ENCODE measurements around the gene ABHD15. TPM values are rescaled to one million over a fixed set of nuclear protein-coding genes. Genes with fewer than 3 reads are reported as not detected.

Gene ABHD15
- total RNA-seq, 1 experiment from 2014 or later = 8.2 TPM

DNA sequence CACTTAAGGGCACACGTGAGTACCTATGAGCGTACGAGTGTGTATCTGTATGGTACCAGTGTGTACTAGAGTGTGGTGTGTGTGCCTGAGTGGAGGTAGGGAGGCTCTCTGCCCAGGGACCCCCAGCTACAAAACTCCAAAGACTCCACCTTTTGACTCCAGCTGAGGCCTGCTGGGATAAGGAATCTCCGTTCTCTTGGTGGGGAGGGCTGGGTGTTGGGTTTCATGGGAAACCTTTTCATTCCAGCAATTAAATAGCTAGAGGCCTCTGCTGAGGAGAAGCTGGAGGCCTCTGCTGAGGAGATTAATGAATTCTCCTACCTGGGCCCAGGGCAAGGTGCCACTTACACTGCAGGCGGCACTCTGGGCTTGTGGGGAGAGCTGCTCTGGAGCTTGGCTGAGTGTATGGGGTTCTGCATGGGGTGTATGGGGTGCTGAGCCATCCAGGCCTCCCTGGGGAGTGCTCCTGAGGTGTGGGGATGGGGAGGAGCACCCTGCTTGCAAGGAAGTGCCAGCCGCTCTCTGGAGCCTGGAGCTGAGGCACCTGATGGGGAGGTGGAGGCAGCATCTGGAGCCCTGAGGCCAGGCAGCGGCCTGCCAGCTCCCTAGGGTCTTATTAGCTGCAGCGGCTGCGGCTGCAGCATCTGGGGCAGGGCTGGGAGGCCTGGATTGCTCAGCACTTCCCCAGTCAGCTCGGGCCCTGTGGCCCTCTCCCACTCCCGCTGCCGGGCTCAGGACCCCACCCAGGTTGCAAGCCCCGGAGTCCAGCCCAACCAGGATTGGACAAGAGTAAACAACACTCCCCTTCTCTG, 30.7 kb upstream of the ABHD15 start:
- Histone ChIP-seq H2AFZ (ENCODE audit: low read depth, low read length, poor library complexity, severe bottlenecking) (no peak overlapping the region), H3K9me3 (ENCODE audit: control insufficient read depth in 1 of 2, insufficient read depth in 1 of 2, low read depth in 1 of 2, low read length in 2 of 2) (no peaks in the 10 kb centered on the region), H3K4me2 (ENCODE audit: low read length) (no peak overlapping the region), H3K4me3 (replicated peaks in 1 of 2; ENCODE audit: low read depth in 1 of 2, low read length in 2 of 2) (no peak overlapping the region), H4K20me1 (ENCODE audit: insufficient read depth) (no peaks in the 10 kb centered on the region), H3K4me1 (ENCODE audit: control insufficient read depth in 1 of 2, insufficient read depth in 2 of 2, low read length in 2 of 2) (peaks cover 12 to 27% of the 10 kb centered on the region in 2 experiments), H3K9me2 (ENCODE audit: insufficient read depth) (no peaks in the 10 kb centered on the region), H3K36me3 (ENCODE audit: control insufficient read depth in 1 of 2, insufficient read depth in 2 of 2, low read length in 2 of 2) (no peaks in the 10 kb centered on the region), H3K27me3 (ENCODE audit: insufficient read depth, low read length) (no peaks in the 10 kb centered on the region), H3K27ac (ENCODE audit: low read depth, low read length) (no peak overlapping the region), H3K9ac (ENCODE audit: low read length) (no peak overlapping the region), H3K79me2 (ENCODE audit: insufficient read depth, low read length) (peaks cover 56% of the 10 kb centered on the region)
- ChIA-PET RAD21 (ENCODE audit: low non-redundant PET in 1 of 2, low total read pairs in 2 of 2, uncharacterized antibody in 2 of 2, unreplicated experiment in 2 of 2) (no interaction called here), POLR2A (no interaction called here), CTCF (interaction anchor here (2.1 kb wide), 1 partner anchor 20 kb away, joined by 11 read pairs; no protein-coding TSS in a partner anchor)
- BruUV-seq (replicated peaks) = no TSS peak
- TF ChIP-seq POLR2A (IDR thresholded peaks at IDR 0.05; ENCODE audit: borderline replicate concordance, extremely low read depth, insufficient read depth, insufficient read length) (no peak), ZNF274 (IDR thresholded peaks at IDR 0.05; ENCODE audit: low read depth, low read length) (no peak), ZFX (IDR thresholded peaks at IDR 0.05) (no peak), YY1 (IDR thresholded peaks at IDR 0.05; ENCODE audit: extremely low read depth, insufficient replicate concordance, low read depth, low read length) (no peak), JUND (IDR thresholded peaks at IDR 0.05) (no peak), CEBPB (IDR thresholded peaks at IDR 0.05; ENCODE audit: low read depth) (no peak), EZH2phosphoT487 (IDR thresholded peaks at IDR 0.05; ENCODE audit: borderline replicate concordance) (no peak), ELF1 (IDR thresholded peaks at IDR 0.05; ENCODE audit: borderline replicate concordance, low read depth) (no peak), EGR1 (IDR thresholded peaks at IDR 0.05; ENCODE audit: low read depth) (no peak), SRF (IDR thresholded peaks at IDR 0.05; ENCODE audit: low read depth) (no peak), CBX3 (IDR thresholded peaks at IDR 0.05; ENCODE audit: low read depth) (no peak), EZH2 (IDR thresholded peaks at IDR 0.05) (no peak), FOSL1 (IDR thresholded peaks at IDR 0.05; ENCODE audit: low read depth) (no peak), RAD21 (IDR thresholded peaks at IDR 0.05; ENCODE audit: low read depth) (no peak)
- TF ChIP-seq, protein P1, sequence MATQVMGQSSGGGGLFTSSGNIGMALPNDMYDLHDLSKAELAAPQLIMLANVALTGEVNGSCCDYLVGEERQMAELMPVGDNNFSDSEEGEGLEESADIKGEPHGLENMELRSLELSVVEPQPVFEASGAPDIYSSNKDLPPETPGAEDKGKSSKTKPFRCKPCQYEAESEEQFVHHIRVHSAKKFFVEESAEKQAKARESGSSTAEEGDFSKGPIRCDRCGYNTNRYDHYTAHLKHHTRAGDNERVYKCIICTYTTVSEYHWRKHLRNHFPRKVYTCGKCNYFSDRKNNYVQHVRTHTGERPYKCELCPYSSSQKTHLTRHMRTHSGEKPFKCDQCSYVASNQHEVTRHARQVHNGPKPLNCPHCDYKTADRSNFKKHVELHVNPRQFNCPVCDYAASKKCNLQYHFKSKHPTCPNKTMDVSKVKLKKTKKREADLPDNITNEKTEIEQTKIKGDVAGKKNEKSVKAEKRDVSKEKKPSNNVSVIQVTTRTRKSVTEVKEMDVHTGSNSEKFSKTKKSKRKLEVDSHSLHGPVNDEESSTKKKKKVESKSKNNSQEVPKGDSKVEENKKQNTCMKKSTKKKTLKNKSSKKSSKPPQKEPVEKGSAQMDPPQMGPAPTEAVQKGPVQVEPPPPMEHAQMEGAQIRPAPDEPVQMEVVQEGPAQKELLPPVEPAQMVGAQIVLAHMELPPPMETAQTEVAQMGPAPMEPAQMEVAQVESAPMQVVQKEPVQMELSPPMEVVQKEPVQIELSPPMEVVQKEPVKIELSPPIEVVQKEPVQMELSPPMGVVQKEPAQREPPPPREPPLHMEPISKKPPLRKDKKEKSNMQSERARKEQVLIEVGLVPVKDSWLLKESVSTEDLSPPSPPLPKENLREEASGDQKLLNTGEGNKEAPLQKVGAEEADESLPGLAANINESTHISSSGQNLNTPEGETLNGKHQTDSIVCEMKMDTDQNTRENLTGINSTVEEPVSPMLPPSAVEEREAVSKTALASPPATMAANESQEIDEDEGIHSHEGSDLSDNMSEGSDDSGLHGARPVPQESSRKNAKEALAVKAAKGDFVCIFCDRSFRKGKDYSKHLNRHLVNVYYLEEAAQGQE (IDR thresholded peaks at IDR 0.05; ENCODE audit: low read depth) = no peak
- TF ChIP-seq, protein P2, sequence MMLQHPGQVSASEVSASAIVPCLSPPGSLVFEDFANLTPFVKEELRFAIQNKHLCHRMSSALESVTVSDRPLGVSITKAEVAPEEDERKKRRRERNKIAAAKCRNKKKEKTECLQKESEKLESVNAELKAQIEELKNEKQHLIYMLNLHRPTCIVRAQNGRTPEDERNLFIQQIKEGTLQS (IDR thresholded peaks at IDR 0.05) = no peak
- TF ChIP-seq, protein P3, sequence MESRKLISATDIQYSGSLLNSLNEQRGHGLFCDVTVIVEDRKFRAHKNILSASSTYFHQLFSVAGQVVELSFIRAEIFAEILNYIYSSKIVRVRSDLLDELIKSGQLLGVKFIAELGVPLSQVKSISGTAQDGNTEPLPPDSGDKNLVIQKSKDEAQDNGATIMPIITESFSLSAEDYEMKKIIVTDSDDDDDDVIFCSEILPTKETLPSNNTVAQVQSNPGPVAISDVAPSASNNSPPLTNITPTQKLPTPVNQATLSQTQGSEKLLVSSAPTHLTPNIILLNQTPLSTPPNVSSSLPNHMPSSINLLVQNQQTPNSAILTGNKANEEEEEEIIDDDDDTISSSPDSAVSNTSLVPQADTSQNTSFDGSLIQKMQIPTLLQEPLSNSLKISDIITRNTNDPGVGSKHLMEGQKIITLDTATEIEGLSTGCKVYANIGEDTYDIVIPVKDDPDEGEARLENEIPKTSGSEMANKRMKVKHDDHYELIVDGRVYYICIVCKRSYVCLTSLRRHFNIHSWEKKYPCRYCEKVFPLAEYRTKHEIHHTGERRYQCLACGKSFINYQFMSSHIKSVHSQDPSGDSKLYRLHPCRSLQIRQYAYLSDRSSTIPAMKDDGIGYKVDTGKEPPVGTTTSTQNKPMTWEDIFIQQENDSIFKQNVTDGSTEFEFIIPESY (IDR thresholded peaks at IDR 0.05; ENCODE audit: extremely low read depth, insufficient replicate concordance, low read length) = no peak
- TF ChIP-seq, protein P4, sequence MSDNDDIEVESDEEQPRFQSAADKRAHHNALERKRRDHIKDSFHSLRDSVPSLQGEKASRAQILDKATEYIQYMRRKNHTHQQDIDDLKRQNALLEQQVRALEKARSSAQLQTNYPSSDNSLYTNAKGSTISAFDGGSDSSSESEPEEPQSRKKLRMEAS (IDR thresholded peaks at IDR 0.05) = no peak
- TF ChIP-seq, protein P5, sequence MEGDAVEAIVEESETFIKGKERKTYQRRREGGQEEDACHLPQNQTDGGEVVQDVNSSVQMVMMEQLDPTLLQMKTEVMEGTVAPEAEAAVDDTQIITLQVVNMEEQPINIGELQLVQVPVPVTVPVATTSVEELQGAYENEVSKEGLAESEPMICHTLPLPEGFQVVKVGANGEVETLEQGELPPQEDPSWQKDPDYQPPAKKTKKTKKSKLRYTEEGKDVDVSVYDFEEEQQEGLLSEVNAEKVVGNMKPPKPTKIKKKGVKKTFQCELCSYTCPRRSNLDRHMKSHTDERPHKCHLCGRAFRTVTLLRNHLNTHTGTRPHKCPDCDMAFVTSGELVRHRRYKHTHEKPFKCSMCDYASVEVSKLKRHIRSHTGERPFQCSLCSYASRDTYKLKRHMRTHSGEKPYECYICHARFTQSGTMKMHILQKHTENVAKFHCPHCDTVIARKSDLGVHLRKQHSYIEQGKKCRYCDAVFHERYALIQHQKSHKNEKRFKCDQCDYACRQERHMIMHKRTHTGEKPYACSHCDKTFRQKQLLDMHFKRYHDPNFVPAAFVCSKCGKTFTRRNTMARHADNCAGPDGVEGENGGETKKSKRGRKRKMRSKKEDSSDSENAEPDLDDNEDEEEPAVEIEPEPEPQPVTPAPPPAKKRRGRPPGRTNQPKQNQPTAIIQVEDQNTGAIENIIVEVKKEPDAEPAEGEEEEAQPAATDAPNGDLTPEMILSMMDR (IDR thresholded peaks at IDR 0.05 in 2 of 3, conservative IDR thresholded peaks at IDR 0.05 in 1 of 3; ENCODE audit: borderline replicate concordance in 1 of 3, insufficient read depth in 1 of 3, low read depth in 2 of 3, low read length in 2 of 3) = no peak
- intact Hi-C loops (cut with micrococcal nuclease) = loop anchor here (10.0 kb wide), 1 partner anchor 453 kb away; no protein-coding TSS in a partner anchor
- ATAC-seq = no peak
- DNase-seq (ENCODE audit: low read depth, low spot score) = no peak

Measured in HCT116 (cell line).